SK-N-SH (cell line): ENCODE data around the gene ANKS1B. TPM values are rescaled to one million over a fixed set of nuclear protein-coding genes. Genes with fewer than 3 reads are reported as not detected.

Experiments
- CTCF ChIA-PET: fragments of 300-600, 350-600 bp; formaldehyde crosslinking; extraction: SDS; loops from one replicate; lab custom pipeline; 2021; lab: Yijun Ruan, JAX
- POLR2A ChIA-PET: fragments of 350-600 bp; sonication (Branson Sonifier 250); formaldehyde crosslinking; extraction: SDS; loops from one replicate; lab custom pipeline; 2020; ENCODE audit warnings: antibody characterized with exemption, inconsistent platforms; lab: Yijun Ruan, JAX
- DNase-seq: peaks from one replicate; pipeline ENCODE4 v3.0.0; 2012
- H2AFZ ChIP-seq: fragments of 200-600 bp; sonication (generic); 2 replicates; pipeline ENCODE4 v1.8.1; 2016; ENCODE audit warnings: antibody characterized with exemption, mild to moderate bottlenecking, low read depth
- H3F3A ChIP-seq: fragments of 200-600 bp; sonication (generic); replicated peaks from 2 replicates; pipeline ENCODE3; 2016; ENCODE audit warnings: antibody characterized with exemption, mild to moderate bottlenecking; ENCODE audit not compliant: insufficient read depth
- H3K27ac ChIP-seq, 2 experiments: fragments of 200-500 bp in 1 of 2; fragments of 200-600 bp in 1 of 2; sonication (Bioruptor generic) in 1 of 2; sonication (generic), shearing (Covaris generic) in 1 of 2; 2 replicates each; pipeline versions ENCODE4 v1.5.1 to v1.6.1; 2014 to 2016; ENCODE audit warnings: low read depth in 2 of 2, inconsistent platforms in 1 of 2, low read length in 1 of 2, mild to moderate bottlenecking in 1 of 2, mixed read lengths in 1 of 2
- H3K27me3 ChIP-seq: fragments of 200-600 bp; sonication (generic), shearing (Covaris generic); 2 replicates; pipeline ENCODE4 v1.6.1; 2016; ENCODE audit warnings: mixed run types; ENCODE audit not compliant: insufficient read depth
- H3K36me3 ChIP-seq, 2 experiments: fragments of 200-500 bp in 1 of 2; fragments of 200-600 bp in 1 of 2; sonication (Bioruptor generic) in 1 of 2; sonication (generic) in 1 of 2; replicated peaks in 1 of 2; 2 replicates each; pipeline versions ENCODE3 to v1.5.1; 2014 to 2016; ENCODE audit warnings: low read length in 1 of 2, mild to moderate bottlenecking in 1 of 2; ENCODE audit not compliant: insufficient read depth in 2 of 2, control insufficient read depth in 1 of 2
- H3K4me1 ChIP-seq, 2 experiments: fragments of 200-500 bp in 1 of 2; fragments of 200-600 bp in 1 of 2; sonication (Bioruptor generic) in 1 of 2; sonication (generic), shearing (Covaris generic) in 1 of 2; 2 replicates each; pipeline versions ENCODE4 v1.5.1 to v1.6.1; 2014 to 2016; ENCODE audit warnings: low read depth in 1 of 2, low read length in 1 of 2, mixed run types in 1 of 2; ENCODE audit not compliant: insufficient read depth in 2 of 2, control insufficient read depth in 1 of 2
- H3K4me2 ChIP-seq: fragments of 200-600 bp; sonication (generic), shearing (Covaris generic); 2 replicates; pipeline ENCODE4 v1.6.1; 2017; ENCODE audit warnings: mixed run types
- H3K4me3 ChIP-seq, 2 experiments: fragments of 200-500 bp in 1 of 2; fragments of 200-600 bp in 1 of 2; sonication (Bioruptor generic) in 1 of 2; sonication (generic), shearing (Covaris generic) in 1 of 2; 2 replicates each; pipeline versions ENCODE4 v1.5.1 to v1.8.1; 2014 to 2016; ENCODE audit warnings: low read depth in 2 of 2, inconsistent platforms in 1 of 2, low read length in 1 of 2, mild to moderate bottlenecking in 1 of 2, mixed read lengths in 1 of 2, moderate library complexity in 1 of 2
- H3K79me2 ChIP-seq: fragments of 200-600 bp; sonication (generic); 2 replicates; pipeline ENCODE4 v1.8.1; 2017; ENCODE audit warnings: mild to moderate bottlenecking; ENCODE audit not compliant: insufficient read depth
- H3K9ac ChIP-seq: fragments of 200-600 bp; sonication (generic); 2 replicates; pipeline ENCODE4 v1.6.1; 2017; ENCODE audit warnings: mixed run types
- H3K9me2 ChIP-seq: fragments of 200-600 bp; sonication (generic); 2 replicates; pipeline ENCODE4 v1.6.1; 2017; ENCODE audit warnings: mixed run types
- H3K9me3 ChIP-seq: fragments of 200-600 bp; sonication (generic); 2 replicates; pipeline ENCODE4 v1.6.1; 2017; ENCODE audit warnings: mixed run types, mild to moderate bottlenecking, moderate library complexity
- H4K20me1 ChIP-seq: fragments of 200-600 bp; sonication (generic); 2 replicates; pipeline ENCODE4 v1.6.1; 2017; ENCODE audit warnings: mild to moderate bottlenecking, mixed run types; ENCODE audit not compliant: insufficient read depth
- CHD2 ChIP-seq: fragments of 150-350 bp; IDR thresholded peaks from 2 replicates; pipeline ENCODE4 v1.6.1; 2018; ENCODE audit warnings: low read length; ENCODE audit not compliant: partially characterized antibody
- ELF1 ChIP-seq: IDR thresholded peaks from 2 replicates; pipeline ENCODE4 v1.4.0; 2012
- FOSL2 ChIP-seq: IDR thresholded peaks from 2 replicates; pipeline ENCODE4 v1.4.0; 2012; ENCODE audit warnings: low read depth, mild to moderate bottlenecking, moderate library complexity, borderline replicate concordance
- MEF2A ChIP-seq: IDR thresholded peaks from 2 replicates; pipeline ENCODE4 v1.4.0; 2012; ENCODE audit warnings: low read depth, borderline replicate concordance
- MXI1 ChIP-seq: IDR thresholded peaks from 2 replicates; pipeline ENCODE4 v1.6.1; 2012; ENCODE audit warnings: mild to moderate bottlenecking, low read depth, low read length, improper control_type of control experiment
- POLR2AphosphoS5 ChIP-seq: IDR thresholded peaks from 2 replicates; pipeline ENCODE4 v1.6.1; 2012; ENCODE audit warnings: low read depth, low read length
- RCOR1 ChIP-seq: fragments of 150-350 bp; IDR thresholded peaks from 2 replicates; pipeline ENCODE4 v1.6.1; 2017; ENCODE audit warnings: antibody characterized with exemption, low read length
- RFX5 ChIP-seq: IDR thresholded peaks from 2 replicates; pipeline ENCODE4 v1.6.1; 2012; ENCODE audit warnings: mild to moderate bottlenecking, improper control_type of control experiment, low read length
- RXRA ChIP-seq: IDR thresholded peaks from 2 replicates; pipeline ENCODE4 v1.4.0; 2012; ENCODE audit warnings: low read depth, mild to moderate bottlenecking, borderline replicate concordance
- SIN3A ChIP-seq: IDR thresholded peaks from 2 replicates; pipeline ENCODE4 v1.6.1; 2012; ENCODE audit warnings: low read depth, mild to moderate bottlenecking, low read length, moderate library complexity, borderline replicate concordance
- TAF1 ChIP-seq: IDR thresholded peaks from 2 replicates; pipeline ENCODE4 v1.6.1; 2012; ENCODE audit warnings: low read depth, mild to moderate bottlenecking, low read length, moderate library complexity, borderline replicate concordance
- TCF12 ChIP-seq: IDR thresholded peaks from 2 replicates; pipeline ENCODE4 v1.4.0; 2012
- TEAD4 ChIP-seq: IDR thresholded peaks from 2 replicates; pipeline ENCODE4 v1.4.0; 2012; ENCODE audit warnings: mild to moderate bottlenecking, borderline replicate concordance; ENCODE audit not compliant: insufficient read depth
- USF2 ChIP-seq: fragments of 150-350 bp; IDR thresholded peaks from 2 replicates; pipeline ENCODE4 v1.6.1; 2017; ENCODE audit warnings: antibody characterized with exemption, low read length, low read depth, borderline replicate concordance
- ZBTB33 ChIP-seq: IDR thresholded peaks from 2 replicates; pipeline ENCODE4 v1.4.0; 2012; ENCODE audit warnings: low read depth, borderline replicate concordance
- WGBS: methylation state at CpG from one replicate; pipeline ENCODE4 v1.1.6; 2017; ENCODE audit warnings: low lambda C conversion rate; 5-methylcytosine and 5-hydroxymethylcytosine counted together
- polyA plus RNA-seq, 3 experiments: library from polyadenylated mRNA; depleted of rRNA; stranded (reverse); fragments of >200 nt; gene quantifications; 2 replicates each; pipeline ENCODE4 v1.2.3, GENCODE V29; 2012
- TF ChIP-seq, protein P1 (sequence below): IDR thresholded peaks from 2 replicates; pipeline ENCODE4; 2012
- TF ChIP-seq, protein P2 (sequence below): IDR thresholded peaks from 2 replicates; pipeline ENCODE4 v1.6.1; 2012; ENCODE audit warnings: mild to moderate bottlenecking, low read depth, low read length, moderate library complexity

ANKS1B gene
- polyA plus RNA-seq, 1 of the 3 experiments (the other 2 are of a cell fraction) = 1.8 TPM

- Histone ChIP-seq H3K9me2 (no peaks in the 10 kb centered on the region), H3K27ac (no peak overlapping the region)
- CTCF ChIA-PET = interaction anchor here (0.8 to 1.7 kb wide), 3 partner anchors 11 to 15 kb away, joined by 3 to 4 read pairs (median 3); no protein-coding TSS in a partner anchor
Measured at GRCh38 chr12:99284161-99284560, 700.6 kb downstream of the ANKS1B start.

GRCh38 chr12:99282624-99283023, 702.1 kb downstream of the ANKS1B start:
- Histone ChIP-seq H3K4me3 (no peak overlapping the region), H3K4me2 (no peak overlapping the region), H3K36me3 (no peaks in the 10 kb centered on the region), H2AFZ (no peak overlapping the region), H3K4me1 (peaks cover 2 to 11% of the 10 kb centered on the region in 2 experiments; a peak in 2 of 4 replicates), H3K79me2 (no peaks in the 10 kb centered on the region), H3K27me3 (no peaks in the 10 kb centered on the region), H3K27ac (no peak overlapping the region), H3K9me3 (no peaks in the 10 kb centered on the region), H4K20me1 (no peaks in the 10 kb centered on the region), H3K9me2 (no peaks in the 10 kb centered on the region), H3K9ac (no peak overlapping the region), H3F3A (peaks cover 5% of the 10 kb centered on the region)
- ChIA-PET CTCF (interaction anchor here (0.6 to 1.7 kb wide), 2 partner anchors 12 to 13 kb away, joined by 3 read pairs; no protein-coding TSS in a partner anchor), POLR2A (no interaction called here)
- 58% methylated on average over 5 of the region's 5 CpGs for WGBS
- no peak for DNase-seq
- TF ChIP-seq TAF1 (no peak), TEAD4 (no peak), FOSL2 (no peak), USF2 (no peak), RXRA (no peak), ZBTB33 (no peak), RCOR1 (no peak), RFX5 (no peak), SIN3A (no peak), CHD2 (no peak), MXI1 (no peak)
- TF ChIP-seq, protein P1, sequence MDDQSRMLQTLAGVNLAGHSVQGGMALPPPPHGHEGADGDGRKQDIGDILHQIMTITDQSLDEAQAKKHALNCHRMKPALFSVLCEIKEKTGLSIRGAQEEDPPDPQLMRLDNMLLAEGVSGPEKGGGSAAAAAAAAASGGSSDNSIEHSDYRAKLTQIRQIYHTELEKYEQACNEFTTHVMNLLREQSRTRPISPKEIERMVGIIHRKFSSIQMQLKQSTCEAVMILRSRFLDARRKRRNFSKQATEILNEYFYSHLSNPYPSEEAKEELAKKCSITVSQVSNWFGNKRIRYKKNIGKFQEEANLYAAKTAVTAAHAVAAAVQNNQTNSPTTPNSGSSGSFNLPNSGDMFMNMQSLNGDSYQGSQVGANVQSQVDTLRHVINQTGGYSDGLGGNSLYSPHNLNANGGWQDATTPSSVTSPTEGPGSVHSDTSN = no peak

More at GRCh38 chr12:99284161-99284560, 700.6 kb downstream of the ANKS1B start:
- Histone ChIP-seq H3K9ac (no peak overlapping the region), H3K4me3 (no peak overlapping the region), H3K27me3 (no peaks in the 10 kb centered on the region), H4K20me1 (no peaks in the 10 kb centered on the region), H3K79me2 (no peaks in the 10 kb centered on the region), H3K4me2 (no peak overlapping the region)
- no peak for TF ChIP-seq RCOR1
- TF ChIP-seq ELF1 = no peak
- TF ChIP-seq MXI1 = no peak
- TF ChIP-seq MEF2A = no peak
- TF ChIP-seq POLR2AphosphoS5 = no peak
- TF ChIP-seq, protein P2, sequence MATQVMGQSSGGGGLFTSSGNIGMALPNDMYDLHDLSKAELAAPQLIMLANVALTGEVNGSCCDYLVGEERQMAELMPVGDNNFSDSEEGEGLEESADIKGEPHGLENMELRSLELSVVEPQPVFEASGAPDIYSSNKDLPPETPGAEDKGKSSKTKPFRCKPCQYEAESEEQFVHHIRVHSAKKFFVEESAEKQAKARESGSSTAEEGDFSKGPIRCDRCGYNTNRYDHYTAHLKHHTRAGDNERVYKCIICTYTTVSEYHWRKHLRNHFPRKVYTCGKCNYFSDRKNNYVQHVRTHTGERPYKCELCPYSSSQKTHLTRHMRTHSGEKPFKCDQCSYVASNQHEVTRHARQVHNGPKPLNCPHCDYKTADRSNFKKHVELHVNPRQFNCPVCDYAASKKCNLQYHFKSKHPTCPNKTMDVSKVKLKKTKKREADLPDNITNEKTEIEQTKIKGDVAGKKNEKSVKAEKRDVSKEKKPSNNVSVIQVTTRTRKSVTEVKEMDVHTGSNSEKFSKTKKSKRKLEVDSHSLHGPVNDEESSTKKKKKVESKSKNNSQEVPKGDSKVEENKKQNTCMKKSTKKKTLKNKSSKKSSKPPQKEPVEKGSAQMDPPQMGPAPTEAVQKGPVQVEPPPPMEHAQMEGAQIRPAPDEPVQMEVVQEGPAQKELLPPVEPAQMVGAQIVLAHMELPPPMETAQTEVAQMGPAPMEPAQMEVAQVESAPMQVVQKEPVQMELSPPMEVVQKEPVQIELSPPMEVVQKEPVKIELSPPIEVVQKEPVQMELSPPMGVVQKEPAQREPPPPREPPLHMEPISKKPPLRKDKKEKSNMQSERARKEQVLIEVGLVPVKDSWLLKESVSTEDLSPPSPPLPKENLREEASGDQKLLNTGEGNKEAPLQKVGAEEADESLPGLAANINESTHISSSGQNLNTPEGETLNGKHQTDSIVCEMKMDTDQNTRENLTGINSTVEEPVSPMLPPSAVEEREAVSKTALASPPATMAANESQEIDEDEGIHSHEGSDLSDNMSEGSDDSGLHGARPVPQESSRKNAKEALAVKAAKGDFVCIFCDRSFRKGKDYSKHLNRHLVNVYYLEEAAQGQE = no peak
- TF ChIP-seq TCF12 = no peak
- TF ChIP-seq, all 33 proteins: peak for 0
- Histone ChIP-seq H3K4me1 (peaks cover 0 to 11% of the 10 kb centered on the region in 2 experiments; a peak in 1 of 4 replicates), H3F3A (no peaks in the 10 kb centered on the region), H3K9me3 (no peaks in the 10 kb centered on the region), H3K36me3 (no peaks in the 10 kb centered on the region), H2AFZ (no peak overlapping the region)
- POLR2A ChIA-PET = no interaction called here
- WGBS = 57% methylated on average over 1 of the region's 1 CpG
- DNase-seq = no peak
